MM.1S (cell line): ENCODE data around the gene KSR1.

ENCODE experiments used
- CTCF ChIP-seq: fragments of 300-600 bp; sonication (generic); IDR thresholded peaks from 2 replicates; pipeline ENCODE4 v1.5.1; 2016; ENCODE audit warnings: antibody characterized with exemption, low read length, mixed read lengths
- EZH2 ChIP-seq: fragments of 300-600 bp; sonication (generic); optimal IDR thresholded peaks from 2 replicates; pipeline ENCODE3; 2017; ENCODE audit warnings: low read depth, mild to moderate bottlenecking, antibody characterized with exemption, low read length, mixed read lengths
- EZH2phosphoT487 ChIP-seq: fragments of 300-600 bp; sonication (generic); IDR thresholded peaks from 2 replicates; pipeline ENCODE4 v1.6.1; 2018; ENCODE audit warnings: antibody characterized with exemption, low read length

- TF ChIP-seq CTCF (no peak), EZH2 (no peak), EZH2phosphoT487 (no peak)
Observed at GRCh38 chr17:27615121-27615520, 158.9 kb downstream of the KSR1 start.
